SK-N-SH treated with all-trans-retinoic acid at 6 μM for 48 hours (cell line): ENCODE results near the gene IMPG1.

ENCODE experiments used
- BACH2 ChIP-seq: fragments of 250-450 bp; sonication (Bioruptor Pico); IDR thresholded peaks from 2 replicates; pipeline ENCODE4 v1.9.0; 2021; ENCODE audit warnings: mild to moderate bottlenecking, borderline replicate concordance
- CREB5 ChIP-seq: fragments of 250-450 bp; sonication (Bioruptor Pico); IDR thresholded peaks from 2 replicates; pipeline ENCODE4 v1.5.1; 2020; ENCODE audit warnings: low read depth, mild to moderate bottlenecking, moderate library complexity
- PATZ1 ChIP-seq: fragments of 250-450 bp; sonication (Bioruptor Pico); IDR thresholded peaks from 2 replicates; pipeline ENCODE4 v1.8.0; 2020; ENCODE audit warnings: mild to moderate bottlenecking, moderate library complexity, borderline replicate concordance
- PPARA ChIP-seq: fragments of 250-450 bp; sonication (Bioruptor Pico); IDR thresholded peaks from 2 replicates; pipeline ENCODE4 v1.5.0; 2020; ENCODE audit warnings: mild to moderate bottlenecking, borderline replicate concordance
- ZC3H10 ChIP-seq: fragments of 250-450 bp; sonication (Bioruptor Pico); IDR thresholded peaks from 2 replicates; pipeline ENCODE4 v1.5.1; 2021; ENCODE audit warnings: mild to moderate bottlenecking, moderate library complexity
- ZFP3 ChIP-seq: fragments of 250-450 bp; sonication (Bioruptor Pico); IDR thresholded peaks from 2 replicates; pipeline ENCODE4 v1.5.0; 2020; ENCODE audit warnings: mild to moderate bottlenecking, moderate library complexity

- no peak for TF ChIP-seq PATZ1 (CRISPR knock-in tag)
- TF ChIP-seq BACH2 (CRISPR knock-in tag) = no peak
- no peak for TF ChIP-seq ZC3H10 (CRISPR knock-in tag)
- no peak for TF ChIP-seq CREB5 (CRISPR knock-in tag)
- no peak for TF ChIP-seq ZFP3 (CRISPR knock-in tag)
- no peak for TF ChIP-seq PPARA (CRISPR knock-in tag)
These were observed 140.4 kb downstream of the IMPG1 start for GRCh38 chr6:75932067-75932466.
